ENCODE data around the gene ARHGEF9.
"Not testable (repeated sequence)": the region's sequence is repeated elsewhere in the genome, so short reads cannot be mapped to it uniquely, and the experiment has no call there.

ARHGEF9 gene

GRCh38 chrX:63656871-63657580, 128.0 kb downstream of the ARHGEF9 start:
- H3K4me1 Mint-ChIP-seq (ENCODE audit: low read depth) = no peaks in the 10 kb centered on the region
- no peak overlapping the region for H3K27ac Mint-ChIP-seq
- no peak overlapping the region for H3K4me3 Mint-ChIP-seq
- no peaks in the 10 kb centered on the region for H3K9me3 Mint-ChIP-seq
- H3K27me3 Mint-ChIP-seq = no peaks in the 10 kb centered on the region
- H3K36me3 Mint-ChIP-seq (ENCODE audit: low read depth) = peaks cover 51% of the 10 kb centered on the region

GRCh38 chrX:63652086-63652765, 132.8 kb downstream of the ARHGEF9 start:
- Mint-ChIP-seq H3K27ac (no peak overlapping the region), H3K4me3 (no peak overlapping the region), H3K36me3 (ENCODE audit: low read depth) (peaks cover 57% of the 10 kb centered on the region), H3K27me3 (no peaks in the 10 kb centered on the region), H3K9me3 (no peaks in the 10 kb centered on the region), H3K4me1 (ENCODE audit: low read depth) (no peaks in the 10 kb centered on the region)

- not testable (repeated sequence) for H3K27ac Mint-ChIP-seq; H3K4me3 Mint-ChIP-seq; H3K27me3 Mint-ChIP-seq; H3K4me1 Mint-ChIP-seq (ENCODE audit: low read depth); H3K9me3 Mint-ChIP-seq
- peaks cover 25% of the 10 kb centered on the region for H3K36me3 Mint-ChIP-seq (ENCODE audit: low read depth)
Measured at GRCh38 chrX:63645748-63646147, 139.3 kb downstream of the ARHGEF9 start.

- Mint-ChIP-seq H3K4me1 (ENCODE audit: low read depth) (no peaks in the 10 kb centered on the region), H3K27ac (no peak overlapping the region), H3K4me3 (no peak overlapping the region), H3K36me3 (ENCODE audit: low read depth) (peaks cover 42% of the 10 kb centered on the region), H3K27me3 (no peaks in the 10 kb centered on the region), H3K9me3 (no peaks in the 10 kb centered on the region)
Measured at GRCh38 chrX:63635750-63636149, 149.3 kb downstream of the ARHGEF9 start.

GRCh38 chrX:63613531-63614028, 171.4 kb downstream of the ARHGEF9 start:
- H3K4me3 Mint-ChIP-seq = no peak overlapping the region
- no peaks in the 10 kb centered on the region for H3K4me1 Mint-ChIP-seq (ENCODE audit: low read depth)
- H3K36me3 Mint-ChIP-seq (ENCODE audit: low read depth) = peaks cover 4% of the 10 kb centered on the region
- H3K9me3 Mint-ChIP-seq = peaks cover 4% of the 10 kb centered on the region
- no peaks in the 10 kb centered on the region for H3K27me3 Mint-ChIP-seq
- H3K27ac Mint-ChIP-seq = no peak overlapping the region

- H3K4me1 Mint-ChIP-seq (ENCODE audit: low read depth) = no peaks in the 10 kb centered on the region
- no peaks in the 10 kb centered on the region for H3K27me3 Mint-ChIP-seq
- H3K27ac Mint-ChIP-seq = no peak overlapping the region
- H3K36me3 Mint-ChIP-seq (ENCODE audit: low read depth) = no peaks in the 10 kb centered on the region
- no peaks in the 10 kb centered on the region for H3K9me3 Mint-ChIP-seq
- no peak overlapping the region for H3K4me3 Mint-ChIP-seq
Measured at GRCh38 chrX:63585936-63586335, 199.1 kb downstream of the ARHGEF9 start.
